Neural progenitor cell (in vitro differentiated cells): ENCODE measurements around the gene CNOT4. TPM values are rescaled to one million over a fixed set of nuclear protein-coding genes. Genes with fewer than 3 reads are reported as not detected.
"Not testable (repeated sequence)": the region's sequence is repeated elsewhere in the genome, so short reads cannot be mapped to it uniquely, and the experiment has no call there.

Experiments used
- DNase-seq: peaks from one replicate; pipeline ENCODE4 v3.0.0-alpha.2; 2016; ENCODE audit warnings: low spot score
- H2AFZ ChIP-seq: fragments of 200-600 bp; sonication (generic); replicated peaks from 2 replicates; pipeline ENCODE4 v1.6.1; 2016; ENCODE audit warnings: antibody characterized with exemption
- H3F3A ChIP-seq: fragments of 200-600 bp; sonication (generic); 2 replicates; pipeline ENCODE4 v1.6.1; 2016; ENCODE audit warnings: antibody characterized with exemption, low read depth
- H3K27ac ChIP-seq: fragments of 200-600 bp; sonication (generic); 2 replicates; pipeline ENCODE4 v1.5.1; 2016; ENCODE audit warnings: mild to moderate bottlenecking
- H3K27me3 ChIP-seq: fragments of 200-600 bp; sonication (generic); 2 replicates; pipeline ENCODE4 v1.6.1; 2016; ENCODE audit warnings: mild to moderate bottlenecking, moderate library complexity
- H3K36me3 ChIP-seq: fragments of 200-600 bp; sonication (generic); 2 replicates; pipeline ENCODE4 v1.5.1; 2016
- H3K4me1 ChIP-seq: fragments of 200-600 bp; sonication (generic); 2 replicates; pipeline ENCODE4 v1.6.1; 2016; ENCODE audit warnings: mixed run types
- H3K4me2 ChIP-seq: fragments of 200-600 bp; sonication (generic); 2 replicates; pipeline ENCODE4 v1.6.1; 2016
- H3K4me3 ChIP-seq: fragments of 200-600 bp; sonication (generic); 2 replicates; pipeline ENCODE4 v1.5.1; 2016
- H3K79me2 ChIP-seq: fragments of 200-600 bp; sonication (generic); 2 replicates; pipeline ENCODE4 v1.6.1; 2016; ENCODE audit warnings: low read depth
- H3K9ac ChIP-seq: fragments of 200-600 bp; sonication (generic); 2 replicates; pipeline ENCODE4 v1.6.1; 2016
- H3K9me3 ChIP-seq: fragments of 200-600 bp; sonication (generic); 2 replicates; pipeline ENCODE4 v1.5.1; 2016; ENCODE audit warnings: low read depth
- H4K20me1 ChIP-seq: fragments of 200-600 bp; sonication (generic); 2 replicates; pipeline ENCODE4 v1.6.1; 2016; ENCODE audit warnings: low read depth
- H3K27ac Mint-ChIP-seq: 3 replicates; pipeline ENCODE4 v1.8.0; 2021; ENCODE audit warnings: mixed read lengths
- H3K27me3 Mint-ChIP-seq: 2 replicates; pipeline ENCODE4 v1.8.0; 2022; ENCODE audit warnings: low read depth, mild to moderate bottlenecking, inconsistent platforms, moderate library complexity, mixed read lengths; ENCODE audit not compliant: insufficient read depth
- H3K36me3 Mint-ChIP-seq: 3 replicates; pipeline ENCODE4 v1.8.0; 2021; ENCODE audit warnings: mixed read lengths
- H3K4me1 Mint-ChIP-seq: 3 replicates; pipeline ENCODE4 v1.8.0; 2021; ENCODE audit warnings: mixed read lengths
- H3K4me3 Mint-ChIP-seq: 3 replicates; pipeline ENCODE4 v1.8.0; 2021; ENCODE audit warnings: mild to moderate bottlenecking, moderate library complexity, mixed read lengths
- H3K9me3 Mint-ChIP-seq: 3 replicates; pipeline ENCODE4 v1.8.0; 2020; ENCODE audit warnings: mixed read lengths
- EZH2 ChIP-seq: fragments of 200-600 bp; sonication (generic); IDR thresholded peaks from 2 replicates; pipeline ENCODE4 v1.6.1; 2017; ENCODE audit warnings: antibody characterized with exemption, mild to moderate bottlenecking, moderate library complexity
- EZH2phosphoT487 ChIP-seq: fragments of 200-600 bp; sonication (generic); IDR thresholded peaks from 2 replicates; pipeline ENCODE4 v1.6.1; 2017; ENCODE audit warnings: antibody characterized with exemption
- total RNA-seq: library from RNA; depleted of rRNA; stranded (reverse); fragments of >200 nt; gene quantifications from 2 replicates; pipeline ENCODE4 v1.2.3, GENCODE V29; 2015; ENCODE audit warnings: low replicate concordance
- TF ChIP-seq, protein P1 (sequence below): fragments of 200-600 bp; sonication (generic); IDR thresholded peaks from 2 replicates; pipeline ENCODE4 v1.5.1; 2017; ENCODE audit warnings: antibody characterized with exemption, mild to moderate bottlenecking

CNOT4 gene
- total RNA-seq, 1 donor from 2014 or later, result 21.4 TPM

- H3K4me3 ChIP-seq, result no peak overlapping the region
- peaks cover 77% of the 10 kb centered on the region for H3K79me2 ChIP-seq
- H3K9me3 ChIP-seq, result no peaks in the 10 kb centered on the region
- peaks cover 16% of the 10 kb centered on the region for H4K20me1 ChIP-seq
- H3K27ac ChIP-seq, result no peak overlapping the region
- H2AFZ ChIP-seq, result no peak overlapping the region
- H3F3A ChIP-seq, result no peaks in the 10 kb centered on the region
- Mint-ChIP-seq H3K27ac (no peak overlapping the region), H3K9me3 (no peaks in the 10 kb centered on the region), H3K27me3 (no peaks in the 10 kb centered on the region), H3K4me3 (no peak overlapping the region), H3K4me1 (no peaks in the 10 kb centered on the region), H3K36me3 (peaks cover 5% of the 10 kb centered on the region)
- H3K9ac ChIP-seq, result no peak overlapping the region
- TF ChIP-seq EZH2, result no peak
- no peak for TF ChIP-seq EZH2phosphoT487
- TF ChIP-seq, protein P1, sequence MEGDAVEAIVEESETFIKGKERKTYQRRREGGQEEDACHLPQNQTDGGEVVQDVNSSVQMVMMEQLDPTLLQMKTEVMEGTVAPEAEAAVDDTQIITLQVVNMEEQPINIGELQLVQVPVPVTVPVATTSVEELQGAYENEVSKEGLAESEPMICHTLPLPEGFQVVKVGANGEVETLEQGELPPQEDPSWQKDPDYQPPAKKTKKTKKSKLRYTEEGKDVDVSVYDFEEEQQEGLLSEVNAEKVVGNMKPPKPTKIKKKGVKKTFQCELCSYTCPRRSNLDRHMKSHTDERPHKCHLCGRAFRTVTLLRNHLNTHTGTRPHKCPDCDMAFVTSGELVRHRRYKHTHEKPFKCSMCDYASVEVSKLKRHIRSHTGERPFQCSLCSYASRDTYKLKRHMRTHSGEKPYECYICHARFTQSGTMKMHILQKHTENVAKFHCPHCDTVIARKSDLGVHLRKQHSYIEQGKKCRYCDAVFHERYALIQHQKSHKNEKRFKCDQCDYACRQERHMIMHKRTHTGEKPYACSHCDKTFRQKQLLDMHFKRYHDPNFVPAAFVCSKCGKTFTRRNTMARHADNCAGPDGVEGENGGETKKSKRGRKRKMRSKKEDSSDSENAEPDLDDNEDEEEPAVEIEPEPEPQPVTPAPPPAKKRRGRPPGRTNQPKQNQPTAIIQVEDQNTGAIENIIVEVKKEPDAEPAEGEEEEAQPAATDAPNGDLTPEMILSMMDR, result no peak
- H3K4me2 ChIP-seq, result no peak overlapping the region
- no peaks in the 10 kb centered on the region for H3K4me1 ChIP-seq
- DNase-seq, result no peak
- no peaks in the 10 kb centered on the region for H3K36me3 ChIP-seq
- no peaks in the 10 kb centered on the region for H3K27me3 ChIP-seq
These were observed 34.4 kb downstream of the CNOT4 start for GRCh38 chr7:135475521-135475920.

DNA sequence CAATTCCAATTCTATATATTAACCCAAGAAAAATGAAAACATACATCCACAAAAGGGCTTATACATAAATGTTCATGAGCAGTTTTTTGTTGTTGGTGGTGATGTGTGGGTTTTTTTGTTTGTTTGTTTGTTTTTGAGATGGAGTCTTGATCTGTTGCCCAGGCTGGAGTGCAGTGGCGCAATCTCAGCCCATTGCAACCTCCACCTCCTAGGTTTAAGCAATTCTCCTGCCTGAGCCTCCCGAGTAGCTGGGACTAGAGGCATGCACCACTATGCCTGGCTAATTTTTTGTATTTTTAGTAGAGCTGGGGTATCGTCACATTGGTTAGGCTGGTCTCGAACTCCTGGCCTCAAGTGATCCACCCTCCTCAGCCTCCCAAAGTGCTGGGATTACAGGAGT is 40.2 kb downstream of the CNOT4 start:
- not testable (repeated sequence) for H3K27ac Mint-ChIP-seq, H3K4me2 ChIP-seq, H3K4me1 ChIP-seq, H4K20me1 ChIP-seq, H3K36me3 ChIP-seq, H3K9me3 ChIP-seq, H3K27me3 ChIP-seq, H3K27ac ChIP-seq, DNase-seq, H3K9me3 Mint-ChIP-seq, H3K4me3 ChIP-seq, H3K4me1 Mint-ChIP-seq, H3F3A ChIP-seq, H3K27me3 Mint-ChIP-seq, H3K36me3 Mint-ChIP-seq, H2AFZ ChIP-seq, H3K9ac ChIP-seq, H3K4me3 Mint-ChIP-seq
- H3K79me2 ChIP-seq, result peaks cover 71% of the 10 kb centered on the region

- Mint-ChIP-seq H3K4me1 (no peaks in the 10 kb centered on the region), H3K9me3 (peaks cover 8% of the 10 kb centered on the region), H3K27ac (no peak overlapping the region), H3K4me3 (no peak overlapping the region), H3K27me3 (peaks cover 2% of the 10 kb centered on the region), H3K36me3 (peaks cover 16% of the 10 kb centered on the region)
- H3K4me1 ChIP-seq, result no peaks in the 10 kb centered on the region
- H3F3A ChIP-seq, result no peaks in the 10 kb centered on the region
- DNase-seq, result no peak
- H3K27ac ChIP-seq, result no peak overlapping the region
- peaks cover 80% of the 10 kb centered on the region for H3K79me2 ChIP-seq
- TF ChIP-seq, protein P1, result no peak
- TF ChIP-seq EZH2, result no peak
- no peak for TF ChIP-seq EZH2phosphoT487
- H3K9ac ChIP-seq, result no peak overlapping the region
- no peaks in the 10 kb centered on the region for H3K27me3 ChIP-seq
- no peak overlapping the region for H3K4me2 ChIP-seq
- H4K20me1 ChIP-seq, result peaks cover 5% of the 10 kb centered on the region
- no peaks in the 10 kb centered on the region for H3K36me3 ChIP-seq
- no peak overlapping the region for H2AFZ ChIP-seq
- no peaks in the 10 kb centered on the region for H3K9me3 ChIP-seq
- no peak overlapping the region for H3K4me3 ChIP-seq
These were observed 42.6 kb downstream of the CNOT4 start for GRCh38 chr7:135467207-135467711.

GRCh38 chr7:135466442-135467206 is 43.3 kb downstream of the CNOT4 start:
- Mint-ChIP-seq H3K27ac (no peak overlapping the region), H3K9me3 (peaks cover 10% of the 10 kb centered on the region), H3K4me1 (no peaks in the 10 kb centered on the region), H3K27me3 (peaks cover 2% of the 10 kb centered on the region), H3K36me3 (peaks cover 15% of the 10 kb centered on the region), H3K4me3 (no peak overlapping the region)
- Histone ChIP-seq H3K9ac (no peak overlapping the region), H3K4me3 (no peak overlapping the region), H3K9me3 (no peaks in the 10 kb centered on the region), H3K27me3 (no peaks in the 10 kb centered on the region), H3K4me2 (no peak overlapping the region), H3F3A (no peaks in the 10 kb centered on the region), H3K79me2 (peaks cover 81% of the 10 kb centered on the region), H4K20me1 (peaks cover under 1% of the 10 kb centered on the region), H3K36me3 (no peaks in the 10 kb centered on the region), H2AFZ (no peak overlapping the region), H3K27ac (no peak overlapping the region), H3K4me1 (no peaks in the 10 kb centered on the region)
- DNase-seq, result no peak
- TF ChIP-seq EZH2phosphoT487, result no peak
- TF ChIP-seq, protein P1, result no peak
- TF ChIP-seq EZH2, result no peak
